GM13976 (cell line): Measurements from ENCODE around the gene KPRP.

Experiments
- DNase-seq: peaks from one replicate; pipeline ENCODE4 v3.0.0; 2012; ENCODE audit warnings: low spot score
- CTCF ChIP-seq: IDR thresholded peaks from 2 replicates; pipeline ENCODE4 v1.5.1; 2012; ENCODE audit warnings: borderline replicate concordance, mild to moderate bottlenecking; ENCODE audit not compliant: insufficient read depth; ENCODE audit errors: extremely low read depth, missing control alignments, control extremely low read depth
- in situ Hi-C: fragments of 300-500 bp; cut with MboI; formaldehyde crosslinking; loops from one replicate; pipeline ENCODE4 v1.12.0; 2022; ENCODE audit warnings: low sequenced_read_pairs, mixed read lengths, inconsistent platforms; ENCODE audit not compliant: unreplicated experiment

Gene KPRP

GRCh38 chr1:152795686-152796085 is 37.9 kb downstream of the KPRP start:
- no peak for DNase-seq
- TF ChIP-seq CTCF = no peak
- in situ Hi-C loops = no loop called here

- in situ Hi-C loops = no loop called here
- TF ChIP-seq CTCF = no peak
- DNase-seq = no peak
These were observed 38.6 kb downstream of the KPRP start, which contains the start of gene LCE1D for GRCh38 chr1:152796421-152796820. Gene LCE1D, plus strand, starts transcription at chr1:152796721. Its CDS starts 1,074 bp downstream, at chr1:152797795.

GRCh38 chr1:152801333-152801732 is 43.5 kb downstream of the KPRP start:
- in situ Hi-C loops = no loop called here
- DNase-seq = no peak
- no peak for TF ChIP-seq CTCF

- in situ Hi-C loops = no loop called here
- DNase-seq = no peak
- TF ChIP-seq CTCF = no peak
These were observed 48.8 kb downstream of the KPRP start, which contains the start of gene LCE1C for GRCh38 chr1:152806576-152806975. Gene LCE1C, minus strand, starts transcription at chr1:152806651. Its CDS starts 1,173 bp downstream, at chr1:152805478.

- TF ChIP-seq CTCF = no peak
- DNase-seq = no peak
- in situ Hi-C loops = no loop called here
These were observed 53.2 kb downstream of the KPRP start for GRCh38 chr1:152811050-152811449.
